Measurements from ENCODE around the gene ACSF2. TPM values are rescaled to one million over a fixed set of nuclear protein-coding genes. Genes with fewer than 3 reads are reported as not detected.

The ACSF2 gene
- total and polyA plus RNA-seq, 2 of the 13 experiments (the other 11 are each of a cell fraction or from before 2014, with no cell fraction given) = 87.3 to 109 TPM

GRCh38 chr17:50479522-50480141, 53.6 kb downstream of the ACSF2 start (continued):
- peak; percentile 81; the same call in 1 of the 2 replicates for TF ChIP-seq ZNF274 (CRISPR knock-in tag; IDR thresholded peaks at IDR 0.05)
- no peak for TF ChIP-seq ZSCAN5A (CRISPR knock-in tag; IDR thresholded peaks at IDR 0.05; ENCODE audit: borderline replicate concordance)
- TF ChIP-seq, protein P1, sequence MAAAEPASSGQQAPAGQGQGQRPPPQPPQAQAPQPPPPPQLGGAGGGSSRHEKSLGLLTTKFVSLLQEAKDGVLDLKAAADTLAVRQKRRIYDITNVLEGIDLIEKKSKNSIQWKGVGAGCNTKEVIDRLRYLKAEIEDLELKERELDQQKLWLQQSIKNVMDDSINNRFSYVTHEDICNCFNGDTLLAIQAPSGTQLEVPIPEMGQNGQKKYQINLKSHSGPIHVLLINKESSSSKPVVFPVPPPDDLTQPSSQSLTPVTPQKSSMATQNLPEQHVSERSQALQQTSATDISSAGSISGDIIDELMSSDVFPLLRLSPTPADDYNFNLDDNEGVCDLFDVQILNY (CRISPR knock-in tag; conservative IDR thresholded peaks at IDR 0.05) = 0 out of 2 replicates have a peak, but pooled peaks have one; percentile 33
- TF ChIP-seq ISL2 (CRISPR knock-in tag; IDR thresholded peaks at IDR 0.05) = no peak
- no peak for TF ChIP-seq SMARCC2 (IDR thresholded peaks at IDR 0.05)
- TF ChIP-seq ZNF724P (CRISPR knock-in tag; IDR thresholded peaks at IDR 0.05; ENCODE audit: borderline replicate concordance) = no peak
- TF ChIP-seq, protein P2, sequence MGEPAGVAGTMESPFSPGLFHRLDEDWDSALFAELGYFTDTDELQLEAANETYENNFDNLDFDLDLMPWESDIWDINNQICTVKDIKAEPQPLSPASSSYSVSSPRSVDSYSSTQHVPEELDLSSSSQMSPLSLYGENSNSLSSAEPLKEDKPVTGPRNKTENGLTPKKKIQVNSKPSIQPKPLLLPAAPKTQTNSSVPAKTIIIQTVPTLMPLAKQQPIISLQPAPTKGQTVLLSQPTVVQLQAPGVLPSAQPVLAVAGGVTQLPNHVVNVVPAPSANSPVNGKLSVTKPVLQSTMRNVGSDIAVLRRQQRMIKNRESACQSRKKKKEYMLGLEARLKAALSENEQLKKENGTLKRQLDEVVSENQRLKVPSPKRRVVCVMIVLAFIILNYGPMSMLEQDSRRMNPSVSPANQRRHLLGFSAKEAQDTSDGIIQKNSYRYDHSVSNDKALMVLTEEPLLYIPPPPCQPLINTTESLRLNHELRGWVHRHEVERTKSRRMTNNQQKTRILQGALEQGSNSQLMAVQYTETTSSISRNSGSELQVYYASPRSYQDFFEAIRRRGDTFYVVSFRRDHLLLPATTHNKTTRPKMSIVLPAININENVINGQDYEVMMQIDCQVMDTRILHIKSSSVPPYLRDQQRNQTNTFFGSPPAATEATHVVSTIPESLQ (CRISPR knock-in tag; conservative IDR thresholded peaks at IDR 0.05) = no peak
- 0 out of 2 replicates have a peak, but pooled peaks have one; percentile 44 for TF ChIP-seq NFATC3 (CRISPR knock-in tag; IDR thresholded peaks at IDR 0.05)
- no peak for TF ChIP-seq FLYWCH1 (CRISPR knock-in tag; IDR thresholded peaks at IDR 0.05)
- TF ChIP-seq ZNF296 (CRISPR knock-in tag; conservative IDR thresholded peaks at IDR 0.05) = no peak; the same call in 1 of the 2 replicates
- TF ChIP-seq FOXK2 (IDR thresholded peaks at IDR 0.05) = no peak
- TF ChIP-seq RBM22 (optimal IDR thresholded peaks at IDR 0.05; ENCODE audit: low read length) = no peak
- 0 out of 2 replicates have a peak, but pooled peaks have one; percentile 23 for TF ChIP-seq ZNF33B (CRISPR knock-in tag; IDR thresholded peaks at IDR 0.05)
- TF ChIP-seq TEAD2 (CRISPR knock-in tag; IDR thresholded peaks at IDR 0.05) = no peak
- TF ChIP-seq ZNF124 (CRISPR knock-in tag; IDR thresholded peaks at IDR 0.05) = no peak
- TF ChIP-seq ZNF432 (CRISPR knock-in tag; IDR thresholded peaks at IDR 0.05; ENCODE audit: borderline replicate concordance) = no peak
- TF ChIP-seq ZNF790 (CRISPR knock-in tag; IDR thresholded peaks at IDR 0.05; ENCODE audit: borderline replicate concordance) = no peak
- TF ChIP-seq EEA1 (CRISPR knock-in tag; IDR thresholded peaks at IDR 0.05; ENCODE audit: borderline replicate concordance) = no peak
- TF ChIP-seq, protein P3, sequence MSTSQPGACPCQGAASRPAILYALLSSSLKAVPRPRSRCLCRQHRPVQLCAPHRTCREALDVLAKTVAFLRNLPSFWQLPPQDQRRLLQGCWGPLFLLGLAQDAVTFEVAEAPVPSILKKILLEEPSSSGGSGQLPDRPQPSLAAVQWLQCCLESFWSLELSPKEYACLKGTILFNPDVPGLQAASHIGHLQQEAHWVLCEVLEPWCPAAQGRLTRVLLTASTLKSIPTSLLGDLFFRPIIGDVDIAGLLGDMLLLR (CRISPR knock-in tag; IDR thresholded peaks at IDR 0.05) = peak; percentile 32; the same call in 1 of the 2 replicates
- no peak for TF ChIP-seq ZNF430 (CRISPR knock-in tag; IDR thresholded peaks at IDR 0.05)
- TF ChIP-seq, protein P4, sequence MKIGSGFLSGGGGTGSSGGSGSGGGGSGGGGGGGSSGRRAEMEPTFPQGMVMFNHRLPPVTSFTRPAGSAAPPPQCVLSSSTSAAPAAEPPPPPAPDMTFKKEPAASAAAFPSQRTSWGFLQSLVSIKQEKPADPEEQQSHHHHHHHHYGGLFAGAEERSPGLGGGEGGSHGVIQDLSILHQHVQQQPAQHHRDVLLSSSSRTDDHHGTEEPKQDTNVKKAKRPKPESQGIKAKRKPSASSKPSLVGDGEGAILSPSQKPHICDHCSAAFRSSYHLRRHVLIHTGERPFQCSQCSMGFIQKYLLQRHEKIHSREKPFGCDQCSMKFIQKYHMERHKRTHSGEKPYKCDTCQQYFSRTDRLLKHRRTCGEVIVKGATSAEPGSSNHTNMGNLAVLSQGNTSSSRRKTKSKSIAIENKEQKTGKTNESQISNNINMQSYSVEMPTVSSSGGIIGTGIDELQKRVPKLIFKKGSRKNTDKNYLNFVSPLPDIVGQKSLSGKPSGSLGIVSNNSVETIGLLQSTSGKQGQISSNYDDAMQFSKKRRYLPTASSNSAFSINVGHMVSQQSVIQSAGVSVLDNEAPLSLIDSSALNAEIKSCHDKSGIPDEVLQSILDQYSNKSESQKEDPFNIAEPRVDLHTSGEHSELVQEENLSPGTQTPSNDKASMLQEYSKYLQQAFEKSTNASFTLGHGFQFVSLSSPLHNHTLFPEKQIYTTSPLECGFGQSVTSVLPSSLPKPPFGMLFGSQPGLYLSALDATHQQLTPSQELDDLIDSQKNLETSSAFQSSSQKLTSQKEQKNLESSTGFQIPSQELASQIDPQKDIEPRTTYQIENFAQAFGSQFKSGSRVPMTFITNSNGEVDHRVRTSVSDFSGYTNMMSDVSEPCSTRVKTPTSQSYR (CRISPR knock-in tag; IDR thresholded peaks at IDR 0.05; ENCODE audit: borderline replicate concordance) = peak; percentile 84

Measured in HepG2 (cell line).